ENCODE data around the gene PLA2G2A. TPM values are rescaled to one million over a fixed set of nuclear protein-coding genes. Genes with fewer than 3 reads are reported as not detected.
"Not testable (repeated sequence)": the region's sequence is repeated elsewhere in the genome, so short reads cannot be mapped to it uniquely, and the experiment has no call there.

PLA2G2A gene
- total RNA-seq, 1 experiment from 2014 or later: not detected

- H3K27me3 ChIP-seq; H3K9me3 ChIP-seq (replicated peaks); H3K36me3 ChIP-seq; H3K4me3 ChIP-seq; H3K4me1 ChIP-seq; H3K27ac ChIP-seq; DNase-seq: not testable (repeated sequence)
Observed at GRCh38 chr1:19927130-19927421, 52.3 kb downstream of the PLA2G2A start.

- no peaks in the 10 kb centered on the region for H3K4me1 ChIP-seq
Observed at GRCh38 chr1:19926296-19927129, 52.9 kb downstream of the PLA2G2A start.

More at GRCh38 chr1:19926296-19927129, 52.9 kb downstream of the PLA2G2A start:
- Histone ChIP-seq H3K36me3 (no peaks in the 10 kb centered on the region), H3K27ac (no peak overlapping the region), H3K9me3 (replicated peaks) (no peaks in the 10 kb centered on the region; the same call in none of the 2 replicates), H3K27me3 (peaks cover 2% of the 10 kb centered on the region; the same call in 1 of the 2 replicates), H3K4me3 (no peak overlapping the region)
- no peak for DNase-seq

Other genes with a start within 250 kb of the PLA2G2A start
- 17.7 and 18.0 TPM in 2 replicates for gene TMCO4, start 179.7 kb downstream of the PLA2G2A start, total RNA-seq (2014; rRNA removed; shearing (Covaris generic))
- 0.73 and 0.86 TPM in 2 replicates for gene RNF186, start 164.3 kb downstream of the PLA2G2A start, total RNA-seq (2014; rRNA removed; shearing (Covaris generic))
- gene OTUD3, start 97.2 kb downstream of the PLA2G2A start, total RNA-seq (2014; rRNA removed; shearing (Covaris generic)): 43.2 and 51.1 TPM in 2 replicates
- not detected in 2 replicates for gene PLA2G2E, start 56.0 kb downstream of the PLA2G2A start, total RNA-seq (2014; rRNA removed; shearing (Covaris generic))
- 0.46 and 0.51 TPM in 2 replicates for gene PLA2G5, start 90.6 kb upstream of the PLA2G2A start, total RNA-seq (2014; rRNA removed; shearing (Covaris generic))
- not detected in 2 replicates for gene PLA2G2D, start 139.9 kb upstream of the PLA2G2A start, total RNA-seq (2014; rRNA removed; shearing (Covaris generic))
- gene PLA2G2F, start 159.7 kb upstream of the PLA2G2A start, total RNA-seq (2014; rRNA removed; shearing (Covaris generic)): not detected in 2 replicates
- gene UBXN10, start 206.5 kb upstream of the PLA2G2A start, total RNA-seq (2014; rRNA removed; shearing (Covaris generic)): not detected in 2 replicates
- gene PLA2G2C, start 206.9 kb upstream of the PLA2G2A start, total RNA-seq (2014; rRNA removed; shearing (Covaris generic)): not detected in 2 replicates